GM23338 (cell line): ENCODE results near the gene ZNF440. TPM values are rescaled to one million over a fixed set of nuclear protein-coding genes. Genes with fewer than 3 reads are reported as not detected.

Experiments
- ATAC-seq: fragments of 200-7000 bp; cut with Tn5 transposase; 3 replicates; pipeline ENCODE4 v1.9.1; 2020
- DNase-seq: peaks from one replicate; pipeline ENCODE4 v3.0.0-alpha.2; 2015; ENCODE audit warnings: low spot score
- H2AFZ ChIP-seq: fragments of 200-600 bp; sonication (generic); 2 replicates; pipeline ENCODE4 v1.8.0; 2016; ENCODE audit warnings: antibody characterized with exemption, mild to moderate bottlenecking, moderate library complexity
- H3F3A ChIP-seq: fragments of 200-600 bp; sonication (generic); replicated peaks from 2 replicates; pipeline ENCODE4 v1.8.0; 2017; ENCODE audit warnings: antibody characterized with exemption, mixed run types, low read depth
- H3K27ac ChIP-seq: fragments of 200-600 bp; sonication (generic); 2 replicates; pipeline ENCODE4 v1.6.1; 2016; ENCODE audit warnings: low read depth
- H3K27me3 ChIP-seq: fragments of 200-600 bp; sonication (generic); 2 replicates; pipeline ENCODE4 v1.8.0; 2016; ENCODE audit warnings: mild to moderate bottlenecking, mixed run types, moderate library complexity; ENCODE audit not compliant: insufficient read depth
- H3K36me3 ChIP-seq: fragments of 200-600 bp; sonication (generic); 2 replicates; pipeline ENCODE4 v1.8.0; 2016; ENCODE audit warnings: mild to moderate bottlenecking; ENCODE audit not compliant: insufficient read depth
- H3K4me1 ChIP-seq: fragments of 200-600 bp; sonication (generic); 2 replicates; pipeline ENCODE4 v1.8.0; 2016; ENCODE audit warnings: mild to moderate bottlenecking, moderate library complexity; ENCODE audit not compliant: insufficient read depth
- H3K4me2 ChIP-seq: fragments of 200-600 bp; sonication (generic); 2 replicates; pipeline ENCODE4 v1.7.1; 2017; ENCODE audit warnings: mixed run types
- H3K4me3 ChIP-seq: fragments of 200-600 bp; sonication (generic); 2 replicates; pipeline ENCODE4 v1.6.1; 2016; ENCODE audit warnings: mixed run types
- H3K79me2 ChIP-seq: fragments of 200-600 bp; sonication (generic); replicated peaks from 2 replicates; pipeline ENCODE4 v1.8.0; 2017; ENCODE audit warnings: mild to moderate bottlenecking; ENCODE audit not compliant: insufficient read depth
- H3K9me2 ChIP-seq: fragments of 200-600 bp; sonication (generic); 2 replicates; pipeline ENCODE4 v1.8.0; 2017; ENCODE audit not compliant: insufficient read depth
- H4K20me1 ChIP-seq: fragments of 200-600 bp; sonication (generic); replicated peaks from 2 replicates; pipeline ENCODE4 v1.8.0; 2017; ENCODE audit warnings: mild to moderate bottlenecking; ENCODE audit not compliant: insufficient read depth
- H3K27ac Mint-ChIP-seq: 2 replicates; pipeline ENCODE4 v1.8.0; 2020; ENCODE audit warnings: inconsistent platforms, mild to moderate bottlenecking, moderate library complexity, mixed read lengths
- H3K27me3 Mint-ChIP-seq: 3 replicates; pipeline ENCODE4 v1.8.0; 2022; ENCODE audit warnings: low read depth, mild to moderate bottlenecking, moderate library complexity, mixed read lengths, inconsistent platforms; ENCODE audit not compliant: insufficient read depth, poor library complexity
- H3K36me3 Mint-ChIP-seq: 3 replicates; pipeline ENCODE4 v1.8.0; 2021; ENCODE audit warnings: low read depth, mild to moderate bottlenecking, inconsistent platforms, moderate library complexity, mixed read lengths
- H3K4me1 Mint-ChIP-seq: 3 replicates; pipeline ENCODE4 v1.8.0; 2020; ENCODE audit warnings: mild to moderate bottlenecking, inconsistent platforms, mixed read lengths
- H3K4me3 Mint-ChIP-seq: 3 replicates; pipeline ENCODE4 v1.8.0; 2021; ENCODE audit warnings: moderate library complexity, mild to moderate bottlenecking, inconsistent platforms, mixed read lengths
- H3K9me3 Mint-ChIP-seq: 3 replicates; pipeline ENCODE4 v1.8.0; 2020; ENCODE audit warnings: moderate library complexity, mild to moderate bottlenecking, inconsistent platforms, mixed read lengths
- CREB1 ChIP-seq: fragments of 250-450 bp; sonication (Bioruptor Pico); IDR thresholded peaks from 2 replicates; pipeline ENCODE4 v1.5.0; 2020; ENCODE audit warnings: low read depth, mild to moderate bottlenecking, moderate library complexity
- EZH2 ChIP-seq: fragments of 200-600 bp; sonication (generic); IDR thresholded peaks from one replicate; pipeline ENCODE4 v1.8.0; 2017; ENCODE audit warnings: antibody characterized with exemption, mild to moderate bottlenecking, low read depth; ENCODE audit not compliant: unreplicated experiment
- EZH2phosphoT487 ChIP-seq: fragments of 200-600 bp; sonication (generic); IDR thresholded peaks from one replicate; pipeline ENCODE4 v1.8.1; 2018; ENCODE audit warnings: antibody characterized with exemption; ENCODE audit not compliant: unreplicated experiment
- JUNB ChIP-seq: IDR thresholded peaks from one replicate; pipeline ENCODE4 v1.6.1; 2016; ENCODE audit warnings: antibody characterized with exemption; ENCODE audit not compliant: unreplicated experiment
- NANOG ChIP-seq: IDR thresholded peaks from 2 replicates; pipeline ENCODE4 v1.6.1; 2016; ENCODE audit warnings: antibody characterized with exemption, borderline replicate concordance
- POLR2AphosphoS5 ChIP-seq: IDR thresholded peaks from 2 replicates; pipeline ENCODE4 v1.6.1; 2016; ENCODE audit warnings: antibody characterized with exemption, low read depth
- STAT1 ChIP-seq: IDR thresholded peaks from one replicate; pipeline ENCODE4 v1.6.1; 2016; ENCODE audit warnings: antibody characterized with exemption; ENCODE audit not compliant: unreplicated experiment
- ZNF114 ChIP-seq: fragments of 250-450 bp; sonication (Bioruptor Pico); IDR thresholded peaks from 2 replicates; pipeline ENCODE4 v1.5.0; 2020; ENCODE audit warnings: mild to moderate bottlenecking, moderate library complexity
- ZNF331 ChIP-seq: fragments of 250-450 bp; sonication (Bioruptor Pico); IDR thresholded peaks from 2 replicates; pipeline ENCODE4 v1.5.0; 2020; ENCODE audit warnings: low read depth, mild to moderate bottlenecking, moderate library complexity
- polyA plus RNA-seq: library from polyadenylated mRNA; unstranded; fragments of >200 nt; fragmentation: Nextera tagmentation; extraction: Ambion mirVana; gene quantifications from 2 replicates; pipeline ENCODE4 v1.2.1, GENCODE V29; 2016
- total RNA-seq: library from RNA; depleted of rRNA; stranded (reverse); fragments of >200 nt; shearing (Covaris generic); gene quantifications from 2 replicates; pipeline ENCODE4 v1.2.3, GENCODE V29; 2014
- TF ChIP-seq, protein P1 (sequence below): IDR thresholded peaks from 2 replicates; pipeline ENCODE4 v1.6.1; 2016; ENCODE audit warnings: antibody characterized with exemption
- TF ChIP-seq, protein P2 (sequence below): IDR thresholded peaks from one replicate; pipeline ENCODE4 v1.6.1; 2018; ENCODE audit warnings: antibody characterized with exemption; ENCODE audit not compliant: unreplicated experiment
- TF ChIP-seq, protein P3 (sequence below), 2 experiments: fragments of 200-600 bp in 1 of 2; sonication (generic) in 1 of 2; conservative IDR thresholded peaks; 2 replicates each; pipeline versions ENCODE4 v1.5.1 to v1.6.1; 2016 to 2017; ENCODE audit warnings: antibody characterized with exemption in 2 of 2, low read depth in 2 of 2, mild to moderate bottlenecking in 2 of 2, moderate library complexity in 1 of 2
- TF ChIP-seq, protein P4 (sequence below): fragments of 250-450 bp; sonication (Bioruptor Pico); IDR thresholded peaks from 2 replicates; pipeline ENCODE4 v1.5.0; 2020; ENCODE audit warnings: mild to moderate bottlenecking, moderate library complexity

Gene ZNF440
- total and polyA plus RNA-seq, 2 experiments from 2014 or later: 2.5 to 9.3 TPM

DNA sequence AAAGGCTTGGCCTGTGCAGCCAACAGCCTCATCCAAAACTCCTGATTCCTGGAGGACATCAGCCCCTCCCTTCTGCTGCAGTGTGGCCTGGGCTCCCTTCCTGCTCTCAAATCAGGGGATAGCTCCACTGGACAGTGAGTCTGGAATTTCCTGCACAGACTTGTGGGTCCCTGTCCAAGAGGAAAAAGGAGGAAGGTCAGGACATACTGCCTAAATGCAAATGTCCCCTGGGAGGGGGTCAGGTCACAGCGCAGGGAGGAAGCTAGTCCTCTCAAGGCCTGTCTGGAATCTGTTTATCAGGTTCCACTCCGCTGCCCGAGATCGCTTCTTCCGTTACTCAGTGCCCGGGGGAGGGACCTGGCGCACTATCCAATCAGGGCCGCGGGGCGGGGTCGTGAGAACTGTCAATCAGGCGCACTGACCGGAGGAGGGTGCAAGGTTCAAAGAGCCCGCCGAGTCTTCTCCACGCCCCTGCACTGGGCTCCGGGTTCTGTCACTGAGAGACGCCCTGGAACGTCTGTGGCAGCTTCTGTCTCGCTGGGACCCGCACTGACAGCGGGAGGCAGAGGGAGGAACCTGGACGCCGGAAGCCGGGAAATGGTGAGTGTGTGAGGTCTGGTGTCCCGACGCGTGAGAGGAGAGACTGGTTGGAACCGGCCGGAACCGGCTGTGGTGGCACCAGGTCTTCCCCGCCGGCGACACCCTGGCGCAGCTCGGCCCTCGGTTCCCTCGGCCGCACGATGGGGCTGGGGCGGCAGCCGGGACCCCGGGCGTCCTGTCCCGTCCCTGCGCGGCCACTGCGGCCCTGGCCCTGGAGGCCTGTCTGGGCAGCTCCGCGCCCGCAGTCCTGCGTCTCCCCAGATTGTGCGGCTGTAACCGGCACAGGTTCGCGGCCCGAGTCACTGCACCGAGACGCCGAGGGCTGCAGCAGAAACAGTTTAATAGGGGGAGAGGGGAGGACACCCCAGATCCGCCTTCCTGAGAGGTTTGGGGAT, 47.2 kb upstream of the ZNF440 start, which contains the start of gene ZNF441:
Gene ZNF441 (plus strand): TSS at position 404 of the 995 bp plus-strand sequence. CDS start 194 bp downstream, at position 598.
- Histone ChIP-seq H3F3A (no peaks in the 10 kb centered on the region), H3K4me2 (peak within 1 kb of the TSS; percentile 74), H3K4me1 (0 out of 2 replicates have a peak, but pooled peaks cover 3% of the 10 kb centered on the region), H3K27me3 (peaks cover 37% of the 10 kb centered on the region), H3K9me2 (peaks cover 2% of the 10 kb centered on the region; the same call in 1 of the 2 replicates), H2AFZ (peak within 1 kb of the TSS; percentile 94), H3K79me2 (no peaks in the 10 kb centered on the region), H3K36me3 (no peaks in the 10 kb centered on the region), H3K4me3 (peak within 1 kb of the TSS; percentile 67), H3K27ac (no peak within 1 kb of the TSS), H4K20me1 (no peaks in the 10 kb centered on the region)
- Mint-ChIP-seq H3K36me3 (peaks cover 11% of the 10 kb centered on the region; the same call in 2 of the 3 replicates), H3K27ac (no peak within 1 kb of the TSS), H3K27me3 (peaks cover 2% of the 10 kb centered on the region), H3K9me3 (peaks cover 90% of the 10 kb centered on the region), H3K4me1 (no peaks in the 10 kb centered on the region), H3K4me3 (no peak within 1 kb of the TSS)
- DNase-seq (peak; percentile 99), ATAC-seq (peak; percentile 89)
- TF ChIP-seq STAT1: no peak
- no peak for TF ChIP-seq JUNB
- no peak for TF ChIP-seq EZH2phosphoT487
- TF ChIP-seq, protein P1, sequence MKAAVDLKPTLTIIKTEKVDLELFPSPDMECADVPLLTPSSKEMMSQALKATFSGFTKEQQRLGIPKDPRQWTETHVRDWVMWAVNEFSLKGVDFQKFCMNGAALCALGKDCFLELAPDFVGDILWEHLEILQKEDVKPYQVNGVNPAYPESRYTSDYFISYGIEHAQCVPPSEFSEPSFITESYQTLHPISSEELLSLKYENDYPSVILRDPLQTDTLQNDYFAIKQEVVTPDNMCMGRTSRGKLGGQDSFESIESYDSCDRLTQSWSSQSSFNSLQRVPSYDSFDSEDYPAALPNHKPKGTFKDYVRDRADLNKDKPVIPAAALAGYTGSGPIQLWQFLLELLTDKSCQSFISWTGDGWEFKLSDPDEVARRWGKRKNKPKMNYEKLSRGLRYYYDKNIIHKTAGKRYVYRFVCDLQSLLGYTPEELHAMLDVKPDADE: no peak
- TF ChIP-seq, protein P2, sequence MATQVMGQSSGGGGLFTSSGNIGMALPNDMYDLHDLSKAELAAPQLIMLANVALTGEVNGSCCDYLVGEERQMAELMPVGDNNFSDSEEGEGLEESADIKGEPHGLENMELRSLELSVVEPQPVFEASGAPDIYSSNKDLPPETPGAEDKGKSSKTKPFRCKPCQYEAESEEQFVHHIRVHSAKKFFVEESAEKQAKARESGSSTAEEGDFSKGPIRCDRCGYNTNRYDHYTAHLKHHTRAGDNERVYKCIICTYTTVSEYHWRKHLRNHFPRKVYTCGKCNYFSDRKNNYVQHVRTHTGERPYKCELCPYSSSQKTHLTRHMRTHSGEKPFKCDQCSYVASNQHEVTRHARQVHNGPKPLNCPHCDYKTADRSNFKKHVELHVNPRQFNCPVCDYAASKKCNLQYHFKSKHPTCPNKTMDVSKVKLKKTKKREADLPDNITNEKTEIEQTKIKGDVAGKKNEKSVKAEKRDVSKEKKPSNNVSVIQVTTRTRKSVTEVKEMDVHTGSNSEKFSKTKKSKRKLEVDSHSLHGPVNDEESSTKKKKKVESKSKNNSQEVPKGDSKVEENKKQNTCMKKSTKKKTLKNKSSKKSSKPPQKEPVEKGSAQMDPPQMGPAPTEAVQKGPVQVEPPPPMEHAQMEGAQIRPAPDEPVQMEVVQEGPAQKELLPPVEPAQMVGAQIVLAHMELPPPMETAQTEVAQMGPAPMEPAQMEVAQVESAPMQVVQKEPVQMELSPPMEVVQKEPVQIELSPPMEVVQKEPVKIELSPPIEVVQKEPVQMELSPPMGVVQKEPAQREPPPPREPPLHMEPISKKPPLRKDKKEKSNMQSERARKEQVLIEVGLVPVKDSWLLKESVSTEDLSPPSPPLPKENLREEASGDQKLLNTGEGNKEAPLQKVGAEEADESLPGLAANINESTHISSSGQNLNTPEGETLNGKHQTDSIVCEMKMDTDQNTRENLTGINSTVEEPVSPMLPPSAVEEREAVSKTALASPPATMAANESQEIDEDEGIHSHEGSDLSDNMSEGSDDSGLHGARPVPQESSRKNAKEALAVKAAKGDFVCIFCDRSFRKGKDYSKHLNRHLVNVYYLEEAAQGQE: no peak
- TF ChIP-seq ZNF114 (CRISPR knock-in tag): no peak
- no peak for TF ChIP-seq CREB1 (CRISPR knock-in tag)
- TF ChIP-seq, protein P3, sequence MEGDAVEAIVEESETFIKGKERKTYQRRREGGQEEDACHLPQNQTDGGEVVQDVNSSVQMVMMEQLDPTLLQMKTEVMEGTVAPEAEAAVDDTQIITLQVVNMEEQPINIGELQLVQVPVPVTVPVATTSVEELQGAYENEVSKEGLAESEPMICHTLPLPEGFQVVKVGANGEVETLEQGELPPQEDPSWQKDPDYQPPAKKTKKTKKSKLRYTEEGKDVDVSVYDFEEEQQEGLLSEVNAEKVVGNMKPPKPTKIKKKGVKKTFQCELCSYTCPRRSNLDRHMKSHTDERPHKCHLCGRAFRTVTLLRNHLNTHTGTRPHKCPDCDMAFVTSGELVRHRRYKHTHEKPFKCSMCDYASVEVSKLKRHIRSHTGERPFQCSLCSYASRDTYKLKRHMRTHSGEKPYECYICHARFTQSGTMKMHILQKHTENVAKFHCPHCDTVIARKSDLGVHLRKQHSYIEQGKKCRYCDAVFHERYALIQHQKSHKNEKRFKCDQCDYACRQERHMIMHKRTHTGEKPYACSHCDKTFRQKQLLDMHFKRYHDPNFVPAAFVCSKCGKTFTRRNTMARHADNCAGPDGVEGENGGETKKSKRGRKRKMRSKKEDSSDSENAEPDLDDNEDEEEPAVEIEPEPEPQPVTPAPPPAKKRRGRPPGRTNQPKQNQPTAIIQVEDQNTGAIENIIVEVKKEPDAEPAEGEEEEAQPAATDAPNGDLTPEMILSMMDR (conservative IDR thresholded peaks at IDR 0.05; ENCODE audit: low read depth in 2 of 2): no peak
- TF ChIP-seq, protein P4, sequence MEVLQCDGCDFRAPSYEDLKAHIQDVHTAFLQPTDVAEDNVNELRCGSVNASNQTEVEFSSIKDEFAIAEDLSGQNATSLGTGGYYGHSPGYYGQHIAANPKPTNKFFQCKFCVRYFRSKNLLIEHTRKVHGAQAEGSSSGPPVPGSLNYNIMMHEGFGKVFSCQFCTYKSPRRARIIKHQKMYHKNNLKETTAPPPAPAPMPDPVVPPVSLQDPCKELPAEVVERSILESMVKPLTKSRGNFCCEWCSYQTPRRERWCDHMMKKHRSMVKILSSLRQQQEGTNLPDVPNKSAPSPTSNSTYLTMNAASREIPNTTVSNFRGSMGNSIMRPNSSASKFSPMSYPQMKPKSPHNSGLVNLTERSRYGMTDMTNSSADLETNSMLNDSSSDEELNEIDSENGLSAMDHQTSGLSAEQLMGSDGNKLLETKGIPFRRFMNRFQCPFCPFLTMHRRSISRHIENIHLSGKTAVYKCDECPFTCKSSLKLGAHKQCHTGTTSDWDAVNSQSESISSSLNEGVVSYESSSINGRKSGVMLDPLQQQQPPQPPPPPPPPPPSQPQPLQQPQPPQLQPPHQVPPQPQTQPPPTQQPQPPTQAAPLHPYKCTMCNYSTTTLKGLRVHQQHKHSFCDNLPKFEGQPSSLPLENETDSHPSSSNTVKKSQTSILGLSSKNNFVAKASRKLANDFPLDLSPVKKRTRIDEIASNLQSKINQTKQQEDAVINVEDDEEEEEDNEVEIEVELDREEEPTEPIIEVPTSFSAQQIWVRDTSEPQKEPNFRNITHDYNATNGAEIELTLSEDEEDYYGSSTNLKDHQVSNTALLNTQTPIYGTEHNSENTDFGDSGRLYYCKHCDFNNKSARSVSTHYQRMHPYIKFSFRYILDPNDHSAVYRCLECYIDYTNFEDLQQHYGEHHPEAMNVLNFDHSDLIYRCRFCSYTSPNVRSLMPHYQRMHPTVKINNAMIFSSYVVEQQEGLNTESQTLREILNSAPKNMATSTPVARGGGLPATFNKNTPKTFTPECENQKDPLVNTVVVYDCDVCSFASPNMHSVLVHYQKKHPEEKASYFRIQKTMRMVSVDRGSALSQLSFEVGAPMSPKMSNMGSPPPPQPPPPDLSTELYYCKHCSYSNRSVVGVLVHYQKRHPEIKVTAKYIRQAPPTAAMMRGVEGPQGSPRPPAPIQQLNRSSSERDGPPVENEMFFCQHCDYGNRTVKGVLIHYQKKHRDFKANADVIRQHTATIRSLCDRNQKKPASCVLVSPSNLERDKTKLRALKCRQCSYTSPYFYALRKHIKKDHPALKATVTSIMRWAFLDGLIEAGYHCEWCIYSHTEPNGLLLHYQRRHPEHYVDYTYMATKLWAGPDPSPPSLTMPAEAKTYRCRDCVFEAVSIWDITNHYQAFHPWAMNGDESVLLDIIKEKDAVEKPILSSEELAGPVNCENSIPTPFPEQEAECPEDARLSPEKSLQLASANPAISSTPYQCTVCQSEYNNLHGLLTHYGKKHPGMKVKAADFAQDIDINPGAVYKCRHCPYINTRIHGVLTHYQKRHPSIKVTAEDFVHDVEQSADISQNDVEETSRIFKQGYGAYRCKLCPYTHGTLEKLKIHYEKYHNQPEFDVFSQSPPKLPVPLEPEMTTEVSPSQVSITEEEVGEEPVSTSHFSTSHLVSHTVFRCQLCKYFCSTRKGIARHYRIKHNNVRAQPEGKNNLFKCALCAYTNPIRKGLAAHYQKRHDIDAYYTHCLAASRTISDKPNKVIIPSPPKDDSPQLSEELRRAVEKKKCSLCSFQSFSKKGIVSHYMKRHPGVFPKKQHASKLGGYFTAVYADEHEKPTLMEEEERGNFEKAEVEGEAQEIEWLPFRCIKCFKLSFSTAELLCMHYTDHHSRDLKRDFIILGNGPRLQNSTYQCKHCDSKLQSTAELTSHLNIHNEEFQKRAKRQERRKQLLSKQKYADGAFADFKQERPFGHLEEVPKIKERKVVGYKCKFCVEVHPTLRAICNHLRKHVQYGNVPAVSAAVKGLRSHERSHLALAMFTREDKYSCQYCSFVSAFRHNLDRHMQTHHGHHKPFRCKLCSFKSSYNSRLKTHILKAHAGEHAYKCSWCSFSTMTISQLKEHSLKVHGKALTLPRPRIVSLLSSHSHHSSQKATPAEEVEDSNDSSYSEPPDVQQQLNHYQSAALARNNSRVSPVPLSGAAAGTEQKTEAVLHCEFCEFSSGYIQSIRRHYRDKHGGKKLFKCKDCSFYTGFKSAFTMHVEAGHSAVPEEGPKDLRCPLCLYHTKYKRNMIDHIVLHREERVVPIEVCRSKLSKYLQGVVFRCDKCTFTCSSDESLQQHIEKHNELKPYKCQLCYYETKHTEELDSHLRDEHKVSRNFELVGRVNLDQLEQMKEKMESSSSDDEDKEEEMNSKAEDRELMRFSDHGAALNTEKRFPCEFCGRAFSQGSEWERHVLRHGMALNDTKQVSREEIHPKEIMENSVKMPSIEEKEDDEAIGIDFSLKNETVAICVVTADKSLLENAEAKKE (CRISPR knock-in tag): no peak
- TF ChIP-seq POLR2AphosphoS5: no peak
- no peak for TF ChIP-seq ZNF331 (CRISPR knock-in tag)
- no peak for TF ChIP-seq NANOG
- no peak for TF ChIP-seq EZH2
